HepG2 (cell line): Measurements from ENCODE around the gene KIF2C. TPM values are rescaled to one million over a fixed set of nuclear protein-coding genes. Genes with fewer than 3 reads are reported as not detected.

ENCODE experiments used
- ATAC-seq: fragments of 200-7000 bp; cut with Tn5 transposase; 3 replicates; pipeline ENCODE4 v1.9.1; 2020; ENCODE audit warnings: mild to moderate bottlenecking, moderate library complexity
- BruUV-seq: library from RNA; stranded (reverse); fragments of 400-500 nt; replicated peaks from 2 replicates; lab custom pipeline; 2021; lab: Mats Ljungman, UMichigan
- CTCF ChIA-PET: fragments of 300-600 bp; formaldehyde crosslinking; extraction: SDS; loops from one replicate; lab custom pipeline; 2021; ENCODE audit warnings: low total read pairs, inconsistent platforms, low intra/inter-chr PET ratio; lab: Yijun Ruan, JAX
- POLR2A ChIA-PET: fragments of 350-600 bp; sonication (Branson Sonifier 250); formaldehyde crosslinking; loops from one replicate; lab custom pipeline; 2020; ENCODE audit warnings: antibody characterized with exemption, inconsistent platforms; lab: Yijun Ruan, JAX
- DNase-seq: peaks from one replicate; pipeline ENCODE4 v3.0.0-alpha.2; 2015; ENCODE audit warnings: low spot score
- FAIRE-seq: peaks from 3 replicates; lab custom pipeline; 2011; peaks lifted over from hg19 to GRCh38; lab: Jason Lieb, UNC
- H2AFZ ChIP-seq: one replicate; pipeline ENCODE4 v1.6.1; 2011; ENCODE audit warnings: low read length, inconsistent platforms
- H3K27ac ChIP-seq: fragments of 300-600 bp; 3 replicates; pipeline ENCODE4 v1.8.0; 2011; ENCODE audit warnings: mixed run types, mild to moderate bottlenecking, mixed read lengths, low read length, inconsistent platforms; ENCODE audit not compliant: insufficient read depth; ENCODE audit errors: extremely low read length
- H3K27me3 ChIP-seq, 2 experiments: fragments of 200-600 bp in 1 of 2; 2 replicates in 1 of 2; 3 replicates in 1 of 2; pipeline versions ENCODE4 v1.6.0 to v1.8.0; 2011; ENCODE audit warnings: low read length in 2 of 2, mild to moderate bottlenecking in 2 of 2, moderate library complexity in 2 of 2, inconsistent platforms in 1 of 2; ENCODE audit not compliant: insufficient read depth in 2 of 2, control insufficient read depth in 1 of 2
- H3K36me3 ChIP-seq, 2 experiments: fragments of 200-600 bp in 1 of 2; replicated peaks in 1 of 2; 2 replicates in 1 of 2; 3 replicates in 1 of 2; pipeline versions ENCODE4 v1.5.1 to v1.8.0; 2011; ENCODE audit warnings: low read length in 2 of 2, inconsistent platforms in 1 of 2; ENCODE audit not compliant: insufficient read depth in 2 of 2, control insufficient read depth in 1 of 2
- H3K4me1 ChIP-seq: 2 replicates; pipeline ENCODE4 v1.5.1; 2012; ENCODE audit warnings: low read length, inconsistent platforms; ENCODE audit not compliant: insufficient read depth
- H3K4me2 ChIP-seq: 2 replicates; pipeline ENCODE4 v1.6.0; 2011; ENCODE audit warnings: low read depth, low read length, inconsistent platforms
- H3K4me3 ChIP-seq, 3 experiments: fragments of 200-600 bp in 1 of 3; sonication (generic), shearing (Covaris generic) in 1 of 3; replicated peaks in 1 of 3; 2 replicates each; pipeline ENCODE4 v1.5.1; 2011 to 2016; ENCODE audit warnings: low read length in 3 of 3, inconsistent platforms in 2 of 3, low read depth in 2 of 3, mild to moderate bottlenecking in 2 of 3, control low read depth in 1 of 3, mixed read lengths in 1 of 3; ENCODE audit not compliant: insufficient read depth in 1 of 3
- H3K79me2 ChIP-seq: one replicate; pipeline ENCODE4 v1.6.1; 2011; ENCODE audit warnings: low read length, inconsistent platforms; ENCODE audit not compliant: insufficient read depth
- H3K9ac ChIP-seq: 2 replicates; pipeline ENCODE4 v1.6.0; 2011; ENCODE audit warnings: mild to moderate bottlenecking, low read depth, low read length, inconsistent platforms; ENCODE audit not compliant: insufficient read depth
- H3K9me3 ChIP-seq: 2 replicates; pipeline ENCODE4 v1.5.1; 2012; ENCODE audit warnings: mild to moderate bottlenecking, low read length
- H4K20me1 ChIP-seq: 2 replicates; pipeline ENCODE4 v1.6.0; 2011; ENCODE audit warnings: inconsistent platforms, mild to moderate bottlenecking, low read length, moderate library complexity; ENCODE audit not compliant: insufficient read depth
- AGO1 ChIP-seq: fragments of 200-400 bp; formaldehyde crosslinking; IDR thresholded peaks from 2 replicates; pipeline ENCODE4 v1.6.1; 2017; ENCODE audit warnings: mild to moderate bottlenecking, low read depth, low read length, moderate library complexity; ENCODE audit not compliant: poor library complexity, severe bottlenecking
- CEBPZ ChIP-seq: IDR thresholded peaks from 2 replicates; pipeline ENCODE4 v1.6.1; 2012; ENCODE audit warnings: low read length, improper control_type of control experiment
- DMAP1 ChIP-seq: IDR thresholded peaks from 2 replicates; pipeline ENCODE4 v1.6.1; 2016
- HMGXB3 ChIP-seq: sonication (generic); formaldehyde crosslinking; IDR thresholded peaks from 2 replicates; pipeline ENCODE4 v1.4.0; 2020; ENCODE audit warnings: missing genetic modification reagents, borderline replicate concordance
- HOXA3 ChIP-seq: sonication (generic); formaldehyde crosslinking; IDR thresholded peaks from 2 replicates; pipeline ENCODE4 v1.5.0; 2020; ENCODE audit warnings: missing genetic modification reagents
- KLF12 ChIP-seq: sonication (generic); formaldehyde crosslinking; IDR thresholded peaks from 2 replicates; pipeline ENCODE4 v1.4.0; 2020; ENCODE audit warnings: missing genetic modification reagents, borderline replicate concordance
- NFIC ChIP-seq: IDR thresholded peaks from 2 replicates; pipeline ENCODE4 v1.6.1; 2012; ENCODE audit warnings: mild to moderate bottlenecking, low read length, inconsistent platforms
- PAF1 ChIP-seq: IDR thresholded peaks from 2 replicates; pipeline ENCODE4 v1.6.1; 2016; ENCODE audit warnings: missing genetic modification reagents, missing compliant biosample characterization
- SMC3 ChIP-seq: IDR thresholded peaks from 2 replicates; pipeline ENCODE4 v1.6.1; 2011; ENCODE audit warnings: low read length, improper control_type of control experiment
- ZBTB33 ChIP-seq: sonication (generic); formaldehyde crosslinking; IDR thresholded peaks from 2 replicates; pipeline ENCODE4 v1.4.0; 2020; ENCODE audit warnings: missing genetic modification reagents
- ZNF180 ChIP-seq: sonication (generic); formaldehyde crosslinking; IDR thresholded peaks from 2 replicates; pipeline ENCODE4 v1.4.0; 2020; ENCODE audit warnings: low read depth, missing genetic modification reagents, borderline replicate concordance
- ZNF337 ChIP-seq: sonication (generic); formaldehyde crosslinking; IDR thresholded peaks from 2 replicates; pipeline ENCODE4 v1.5.1; 2020; ENCODE audit warnings: missing genetic modification reagents, low read depth, mild to moderate bottlenecking, borderline replicate concordance
- ZNF710 ChIP-seq: sonication (generic); formaldehyde crosslinking; IDR thresholded peaks from 2 replicates; pipeline ENCODE4 v1.5.0; 2020; ENCODE audit warnings: mild to moderate bottlenecking, missing genetic modification reagents, borderline replicate concordance
- ZNF777 ChIP-seq: sonication (generic); formaldehyde crosslinking; IDR thresholded peaks from 2 replicates; pipeline ENCODE4 v1.4.0; 2020; ENCODE audit warnings: missing genetic modification reagents
- WGBS: methylation state at CpG from one replicate; pipeline ENCODE4 v1.1.6; 2017; ENCODE audit warnings: low lambda C conversion rate; 5-methylcytosine and 5-hydroxymethylcytosine counted together
- in situ Hi-C: cut with HindIII; loops from 2 replicates; pipeline ENCODE4 v1.10.0; 2017; ENCODE audit warnings: low pct_unique_long_range_greater_than_20kb; ENCODE audit not compliant: extremely low pct_ligation_motif_present
- intact Hi-C: fragments of 100-400 bp; cut with micrococcal nuclease; formaldehyde crosslinking; loops from one replicate; pipeline ENCODE4 v1.10.0; 2022; ENCODE audit not compliant: unreplicated experiment
- polyA plus RNA-seq, 8 experiments: library from polyadenylated mRNA; depleted of rRNA in 3 of 8; stranded (reverse) in 7 of 8; unstranded in 1 of 8; fragments of >200 nt; fragmentation: Illumina TruSeq in 4 of 8; extraction: Trizol in 4 of 8; gene quantifications; 2 replicates each; pipeline versions ENCODE4 v1.2.1 to v1.2.3, GENCODE V29; 2011 to 2016; ENCODE audit warnings: low read depth in 4 of 8, missing spikeins in 1 of 8, mixed read lengths in 1 of 8; ENCODE audit not compliant: insufficient read depth in 1 of 8
- total RNA-seq, 5 experiments: library from RNA; depleted of rRNA; stranded (reverse); fragments of >200 nt; fragmentation: Illumina TruSeq; extraction: Trizol; gene quantifications; 2 replicates each; pipeline ENCODE4 v1.2.3, GENCODE V29; 2016; ENCODE audit warnings: low read depth in 1 of 5

KIF2C gene
- total and polyA plus RNA-seq, 2 of the 13 experiments (the other 11 are each of a cell fraction or from before 2014, with no cell fraction given): 29.7 to 53.7 TPM

- ATAC-seq: no peak
- CTCF ChIA-PET: no interaction called here
- 84% methylated on average over 3 of the region's 3 CpGs for WGBS
- Histone ChIP-seq H3K9ac (no peak overlapping the region), H3K4me3 (no peak overlapping the region), H3K4me2 (no peak overlapping the region), H2AFZ (no peak overlapping the region), H3K27me3 (no peaks in the 10 kb centered on the region), H3K4me1 (peaks cover 40% of the 10 kb centered on the region), H3K27ac (no peak overlapping the region), H3K79me2 (no peaks in the 10 kb centered on the region), H3K9me3 (no peaks in the 10 kb centered on the region), H4K20me1 (no peaks in the 10 kb centered on the region), H3K36me3 (no peaks in the 10 kb centered on the region)
- in situ Hi-C loops (no loop called here), intact Hi-C loops (no loop called here)
- no peak for TF ChIP-seq HMGXB3
- no peak for TF ChIP-seq ZBTB33 (CRISPR knock-in tag)
- TF ChIP-seq HOXA3 (CRISPR knock-in tag): no peak
- no peak for TF ChIP-seq ZNF337 (CRISPR knock-in tag)
- TF ChIP-seq KLF12 (CRISPR knock-in tag): no peak
- TF ChIP-seq ZNF710 (CRISPR knock-in tag): no peak
- TF ChIP-seq DMAP1: no peak
- no peak for TF ChIP-seq ZNF180
- TF ChIP-seq NFIC: no peak
- TF ChIP-seq PAF1: no peak
- TF ChIP-seq SMC3: no peak
- no peak for TF ChIP-seq ZNF777 (CRISPR knock-in tag)
- TF ChIP-seq AGO1: no peak
- TF ChIP-seq CEBPZ: no peak
- BruUV-seq: no TSS peak
- no peak for FAIRE-seq
- DNase-seq: no peak
- POLR2A ChIA-PET: interaction anchor here (1.3 to 3.0 kb wide), 2 partner anchors 22 to 26 kb away, joined by 5 to 14 read pairs; partner anchors contain the start of genes ARMH1 and TMEM53
These were observed 43.5 kb upstream of the KIF2C start for GRCh38 chr1:44696101-44696500.
